HepG2 (cell line): ENCODE data around the gene PDE2A. TPM values are rescaled to one million over a fixed set of nuclear protein-coding genes. Genes with fewer than 3 reads are reported as not detected.

Source experiments
- AGO2 ChIP-seq: fragments of 200-400 bp; formaldehyde crosslinking; optimal IDR thresholded peaks from 2 replicates; pipeline ENCODE3; 2017; ENCODE audit warnings: mild to moderate bottlenecking, low read depth, low read length, moderate library complexity
- IKZF4 ChIP-seq: sonication (generic); formaldehyde crosslinking; IDR thresholded peaks from 2 replicates; pipeline ENCODE4 v1.5.1; 2020; ENCODE audit warnings: borderline replicate concordance, mild to moderate bottlenecking, low read depth, missing genetic modification reagents; ENCODE audit errors: not compliant biosample characterization
- JDP2 ChIP-seq: sonication (generic); formaldehyde crosslinking; IDR thresholded peaks from 2 replicates; pipeline ENCODE4 v1.8.1; 2022; ENCODE audit warnings: missing genetic modification reagents, borderline replicate concordance
- KDM5A ChIP-seq: fragments of 200-600 bp; sonication (generic); IDR thresholded peaks from 2 replicates; pipeline ENCODE4 v1.7.0; 2018; ENCODE audit warnings: antibody characterized with exemption, mild to moderate bottlenecking, low read length, borderline replicate concordance
- KDM5B ChIP-seq: sonication (generic); formaldehyde crosslinking; IDR thresholded peaks from 2 replicates; pipeline ENCODE4 v1.4.0; 2020; ENCODE audit warnings: missing genetic modification reagents, mild to moderate bottlenecking, borderline replicate concordance
- MIER2 ChIP-seq: IDR thresholded peaks from 2 replicates; pipeline ENCODE4 v1.6.1; 2016; ENCODE audit warnings: missing biosample characterization, missing genetic modification reagents
- MTERF4 ChIP-seq: sonication (generic); formaldehyde crosslinking; IDR thresholded peaks from 2 replicates; pipeline ENCODE4 v1.8.0; 2023; ENCODE audit warnings: mild to moderate bottlenecking, missing genetic modification reagents
- MXD4 ChIP-seq: IDR thresholded peaks from 2 replicates; pipeline ENCODE4 v1.6.1; 2016; ENCODE audit warnings: mild to moderate bottlenecking, missing biosample characterization, missing genetic modification reagents
- NFAT5 ChIP-seq: sonication (generic); formaldehyde crosslinking; IDR thresholded peaks from 2 replicates; pipeline ENCODE4 v1.4.0; 2020; ENCODE audit warnings: missing genetic modification reagents
- RBFOX2 ChIP-seq: fragments of 200-400 bp; formaldehyde crosslinking; IDR thresholded peaks from 2 replicates; pipeline ENCODE4 v1.6.1; 2017; ENCODE audit warnings: low read depth, mild to moderate bottlenecking, low read length
- SNAPC5 ChIP-seq: sonication (generic); formaldehyde crosslinking; IDR thresholded peaks from 2 replicates; pipeline ENCODE4 v1.8.1; 2023; ENCODE audit warnings: mild to moderate bottlenecking, missing genetic modification reagents, borderline replicate concordance
- SRY ChIP-seq: sonication (generic); formaldehyde crosslinking; IDR thresholded peaks from 2 replicates; pipeline ENCODE4 v1.8.0; 2022; ENCODE audit warnings: mild to moderate bottlenecking, missing genetic modification reagents
- STAG1 ChIP-seq: sonication (generic); formaldehyde crosslinking; IDR thresholded peaks from 2 replicates; pipeline ENCODE4 v1.4.0; 2020; ENCODE audit warnings: missing genetic modification reagents
- TEAD3 ChIP-seq: optimal IDR thresholded peaks from 2 replicates; pipeline ENCODE3; 2016; ENCODE audit warnings: borderline replicate concordance
- TIGD3 ChIP-seq: sonication (generic); formaldehyde crosslinking; IDR thresholded peaks from 2 replicates; pipeline ENCODE4 v1.5.1; 2020; ENCODE audit warnings: mild to moderate bottlenecking, missing genetic modification reagents, borderline replicate concordance
- TRAFD1 ChIP-seq: sonication (generic); formaldehyde crosslinking; IDR thresholded peaks from 2 replicates; pipeline ENCODE4 v1.5.1; 2020; ENCODE audit warnings: missing genetic modification reagents, mild to moderate bottlenecking, borderline replicate concordance
- ZFY ChIP-seq: sonication (generic); formaldehyde crosslinking; IDR thresholded peaks from 2 replicates; pipeline ENCODE4 v1.4.0; 2020; ENCODE audit warnings: missing genetic modification reagents
- ZNF251 ChIP-seq: sonication (generic); formaldehyde crosslinking; IDR thresholded peaks from 2 replicates; pipeline ENCODE4 v1.9.0; 2021; ENCODE audit warnings: mild to moderate bottlenecking, missing genetic modification reagents
- ZNF335 ChIP-seq: sonication (generic); formaldehyde crosslinking; IDR thresholded peaks from 2 replicates; pipeline ENCODE4 v1.4.0; 2020; ENCODE audit warnings: missing genetic modification reagents
- ZNF543 ChIP-seq: sonication (generic); formaldehyde crosslinking; IDR thresholded peaks from 2 replicates; pipeline ENCODE4 v1.4.0; 2020; ENCODE audit warnings: mild to moderate bottlenecking, missing genetic modification reagents
- ZNF780A ChIP-seq: sonication (generic); formaldehyde crosslinking; IDR thresholded peaks from 2 replicates; pipeline ENCODE4 v1.8.0; 2022; ENCODE audit warnings: mild to moderate bottlenecking, missing genetic modification reagents, moderate library complexity
- ZNF792 ChIP-seq: IDR thresholded peaks from 2 replicates; pipeline ENCODE4 v1.6.1; 2016
- polyA plus RNA-seq, 8 experiments: library from polyadenylated mRNA; depleted of rRNA in 3 of 8; stranded (reverse) in 7 of 8; unstranded in 1 of 8; fragments of >200 nt; fragmentation: Illumina TruSeq in 4 of 8; extraction: Trizol in 4 of 8; gene quantifications; 2 replicates each; pipeline versions ENCODE4 v1.2.1 to v1.2.3, GENCODE V29; 2011 to 2016; ENCODE audit warnings: low read depth in 4 of 8, missing spikeins in 1 of 8, mixed read lengths in 1 of 8; ENCODE audit not compliant: insufficient read depth in 1 of 8
- total RNA-seq, 5 experiments: library from RNA; depleted of rRNA; stranded (reverse); fragments of >200 nt; fragmentation: Illumina TruSeq; extraction: Trizol; gene quantifications; 2 replicates each; pipeline ENCODE4 v1.2.3, GENCODE V29; 2016; ENCODE audit warnings: low read depth in 1 of 5

The PDE2A gene
- total and polyA plus RNA-seq, 2 of the 13 experiments (the other 11 are each of a cell fraction or from before 2014, with no cell fraction given) = 3.1 TPM; not detected in 1

- TF ChIP-seq ZNF780A (CRISPR knock-in tag) (no peak), MIER2 (CRISPR knock-in tag) (peak; percentile 97), KDM5A (no peak), ZNF543 (CRISPR knock-in tag) (no peak), RBFOX2 (no peak), ZFY (CRISPR knock-in tag) (no peak), ZNF792 (CRISPR knock-in tag) (0 out of 2 replicates have a peak, but pooled peaks have one; percentile 29), AGO2 (peak; percentile 91), JDP2 (CRISPR knock-in tag) (no peak), SNAPC5 (no peak), ZNF251 (no peak), KDM5B (peak; percentile 45; the same call in 1 of the 2 replicates), TEAD3 (no peak), ZNF335 (CRISPR knock-in tag) (no peak), MTERF4 (CRISPR knock-in tag) (no peak), MXD4 (CRISPR knock-in tag) (peak; percentile 47; the same call in 1 of the 2 replicates), NFAT5 (CRISPR knock-in tag) (0 out of 2 replicates have a peak, but pooled peaks have one; percentile 71), TIGD3 (CRISPR knock-in tag) (no peak), TRAFD1 (no peak), IKZF4 (CRISPR knock-in tag) (peak; percentile 38), SRY (CRISPR knock-in tag) (peak; percentile 51; the same call in 1 of the 2 replicates), STAG1 (CRISPR knock-in tag) (no peak)
Measured at GRCh38 chr11:72676861-72677341, 2.7 kb upstream of the PDE2A start (continued).
